H1 (cell line): ENCODE results near the gene KCNMA1. TPM values are rescaled to one million over a fixed set of nuclear protein-coding genes. Genes with fewer than 3 reads are reported as not detected.

Experiments
- CTCF ChIA-PET: fragments of 300-600 bp; sonication (Branson Sonifier 250); formaldehyde crosslinking; loops from one replicate; lab custom pipeline; 2021; ENCODE audit not compliant: partially characterized antibody; lab: Charles Lee
- POLR2A ChIA-PET: fragments of 300-600 bp; sonication (Branson Sonifier 250); formaldehyde crosslinking; loops from one replicate; lab custom pipeline; 2021; ENCODE audit warnings: inconsistent platforms; ENCODE audit not compliant: partially characterized antibody; lab: Charles Lee
- DNase-seq, 2 experiments: peaks; one replicate each; pipeline versions ENCODE4 v3.0.0 to v3.0.0-alpha.2; 2010 to 2022; ENCODE audit warnings: low spot score in 2 of 2, low read depth in 1 of 2, mixed read lengths in 1 of 2
- FAIRE-seq: peaks from 2 replicates; lab custom pipeline; 2011; peaks lifted over from hg19 to GRCh38; lab: Jason Lieb, UNC
- H2AFZ ChIP-seq: 2 replicates; pipeline ENCODE4 v1.8.1; 2012; ENCODE audit warnings: low read length, inconsistent platforms
- H2AK5ac ChIP-seq: 2 replicates; pipeline ENCODE4 v1.6.1; 2013; ENCODE audit warnings: low read depth, low read length
- H2BK120ac ChIP-seq: replicated peaks from 2 replicates; pipeline ENCODE3; 2013; ENCODE audit warnings: low read depth, low read length, inconsistent platforms
- H2BK12ac ChIP-seq: 2 replicates; pipeline ENCODE4 v1.6.1; 2013; ENCODE audit warnings: low read depth, low read length
- H2BK15ac ChIP-seq: 2 replicates; pipeline ENCODE4 v1.6.1; 2013; ENCODE audit warnings: low read length
- H2BK20ac ChIP-seq: 2 replicates; pipeline ENCODE4 v1.6.1; 2013; ENCODE audit warnings: low read length
- H2BK5ac ChIP-seq: 2 replicates; pipeline ENCODE4 v1.6.1; 2013; ENCODE audit warnings: low read depth, low read length
- H3K14ac ChIP-seq: 2 replicates; pipeline ENCODE4 v1.6.1; 2013; ENCODE audit warnings: inconsistent platforms; ENCODE audit not compliant: insufficient read length
- H3K18ac ChIP-seq: 2 replicates; pipeline ENCODE4 v1.6.1; 2013; ENCODE audit warnings: low read length; ENCODE audit errors: extremely low read depth
- H3K23ac ChIP-seq: 2 replicates; pipeline ENCODE4 v1.6.1; 2013; ENCODE audit warnings: inconsistent platforms; ENCODE audit not compliant: insufficient read length
- H3K23me2 ChIP-seq: 2 replicates; pipeline ENCODE4 v1.6.1; 2013; ENCODE audit warnings: low read depth, low read length
- H3K27ac ChIP-seq: 2 replicates; pipeline ENCODE4 v1.6.1; 2011; ENCODE audit warnings: low read depth, low read length, inconsistent platforms
- H3K27me3 ChIP-seq, 4 experiments: replicated peaks in 1 of 4; 1 replicate in 1 of 4; 2 replicates in 3 of 4; pipeline versions ENCODE4 v1.6.1 to v1.8.1; 2011 to 2013; ENCODE audit warnings: low read length in 3 of 4, mild to moderate bottlenecking in 3 of 4, inconsistent platforms in 2 of 4, mixed read lengths in 2 of 4, moderate library complexity in 1 of 4; ENCODE audit not compliant: control insufficient read depth in 3 of 4, insufficient read depth in 3 of 4; ENCODE audit errors: extremely low read depth in 1 of 4
- H3K36me3 ChIP-seq, 4 experiments: 2 replicates each; pipeline versions ENCODE4 v1.6.1 to v1.8.1; 2011 to 2013; ENCODE audit warnings: mild to moderate bottlenecking in 4 of 4, low read length in 3 of 4, moderate library complexity in 2 of 4, control low read depth in 1 of 4, inconsistent platforms in 1 of 4; ENCODE audit not compliant: insufficient read depth in 4 of 4, control insufficient read depth in 2 of 4
- H3K4ac ChIP-seq: replicated peaks from 2 replicates; pipeline ENCODE3; 2013; ENCODE audit warnings: low read length, low read depth, mixed read lengths, inconsistent platforms; ENCODE audit not compliant: insufficient read length
- H3K4me1 ChIP-seq, 4 experiments: replicated peaks in 1 of 4; 1 replicate in 1 of 4; 2 replicates in 3 of 4; pipeline versions ENCODE4 v1.6.1 to v1.8.1; 2011 to 2013; ENCODE audit warnings: low read length in 3 of 4, inconsistent platforms in 2 of 4, mixed read lengths in 1 of 4; ENCODE audit not compliant: insufficient read depth in 4 of 4, control insufficient read depth in 3 of 4
- H3K4me2 ChIP-seq, 2 experiments: 2 replicates each; pipeline versions ENCODE4 v1.6.1 to v1.8.1; 2011 to 2013; ENCODE audit warnings: low read depth in 2 of 2, low read length in 2 of 2, control low read depth in 1 of 2, inconsistent platforms in 1 of 2, mild to moderate bottlenecking in 1 of 2; ENCODE audit not compliant: insufficient read depth in 1 of 2
- H3K4me3 ChIP-seq, 4 experiments: fragments of 200-600, 300-600 bp in 1 of 4; sonication (generic), shearing (Covaris generic), sonication (Bioruptor Twin) in 1 of 4; 2 replicates each; pipeline versions ENCODE4 v1.5.1 to v1.8.1; 2011 to 2016; ENCODE audit warnings: low read length in 4 of 4, low read depth in 3 of 4, control low read depth in 2 of 4, inconsistent platforms in 2 of 4, mild to moderate bottlenecking in 2 of 4, mixed read lengths in 1 of 4, moderate library complexity in 1 of 4; ENCODE audit not compliant: insufficient read depth in 2 of 4; ENCODE audit errors: extremely low read depth in 1 of 4
- H3K56ac ChIP-seq: replicated peaks from 2 replicates; pipeline ENCODE3; 2013; ENCODE audit warnings: low read depth, mild to moderate bottlenecking, mixed read lengths, low read length, inconsistent platforms; ENCODE audit not compliant: insufficient read length
- H3K79me1 ChIP-seq: 2 replicates; pipeline ENCODE4 v1.6.1; 2013; ENCODE audit warnings: low read depth, low read length, control low read depth
- H3K79me2 ChIP-seq, 2 experiments: 2 replicates each; pipeline versions ENCODE4 v1.6.1 to v1.8.1; 2012 to 2013; ENCODE audit warnings: low read length in 2 of 2, mild to moderate bottlenecking in 2 of 2, inconsistent platforms in 1 of 2; ENCODE audit not compliant: insufficient read depth in 2 of 2, control insufficient read depth in 1 of 2
- H3K9ac ChIP-seq, 4 experiments: replicated peaks in 1 of 4; 1 replicate in 1 of 4; 2 replicates in 3 of 4; pipeline versions ENCODE4 v1.6.1 to v1.8.1; 2011 to 2013; ENCODE audit warnings: low read depth in 3 of 4, low read length in 3 of 4, control low read depth in 2 of 4, mild to moderate bottlenecking in 2 of 4, moderate library complexity in 2 of 4, inconsistent platforms in 1 of 4; ENCODE audit errors: extremely low read depth in 1 of 4
- H3K9me3 ChIP-seq, 2 experiments: 2 replicates each; pipeline versions ENCODE4 v1.6.1 to v1.8.1; 2012 to 2013; ENCODE audit warnings: mild to moderate bottlenecking in 2 of 2, moderate library complexity in 2 of 2, control low read depth in 1 of 2, inconsistent platforms in 1 of 2, low read depth in 1 of 2, low read length in 1 of 2, mixed read lengths in 1 of 2; ENCODE audit not compliant: insufficient read depth in 2 of 2
- H4K20me1 ChIP-seq, 2 experiments: replicated peaks in 1 of 2; 2 replicates each; pipeline versions ENCODE3 to v1.8.1; 2011 to 2013; ENCODE audit warnings: inconsistent platforms in 2 of 2, low read length in 2 of 2, mild to moderate bottlenecking in 1 of 2; ENCODE audit not compliant: insufficient read depth in 2 of 2, control insufficient read depth in 1 of 2
- H4K5ac ChIP-seq: 2 replicates; pipeline ENCODE4 v1.6.1; 2013; ENCODE audit warnings: low read length, low read depth, mixed read lengths, inconsistent platforms; ENCODE audit not compliant: insufficient read length
- H4K8ac ChIP-seq: 2 replicates; pipeline ENCODE4 v1.8.0; 2013; ENCODE audit warnings: mild to moderate bottlenecking, moderate library complexity, low read length, inconsistent platforms; ENCODE audit not compliant: insufficient read depth; ENCODE audit errors: extremely low read depth
- H4K91ac ChIP-seq: replicated peaks from 2 replicates; pipeline ENCODE3; 2013; ENCODE audit warnings: low read length, mixed read lengths, inconsistent platforms; ENCODE audit not compliant: insufficient read length
- EZH2 ChIP-seq: fragments of 200-600 bp; sonication (generic); IDR thresholded peaks from 2 replicates; pipeline ENCODE4 v1.7.1; 2012; ENCODE audit warnings: low read depth, mild to moderate bottlenecking, moderate library complexity, low read length, inconsistent platforms; ENCODE audit not compliant: severe bottlenecking
- GABPA ChIP-seq: IDR thresholded peaks from 2 replicates; pipeline ENCODE4 v1.6.1; 2011; ENCODE audit warnings: mild to moderate bottlenecking, low read length, moderate library complexity, borderline replicate concordance; ENCODE audit not compliant: insufficient read depth
- JUND ChIP-seq: IDR thresholded peaks from 2 replicates; pipeline ENCODE4 v1.6.1; 2011; ENCODE audit warnings: mild to moderate bottlenecking, improper control_type of control experiment, low read length
- KDM4A ChIP-seq: IDR thresholded peaks from one replicate; pipeline ENCODE4 v1.7.1; 2012; ENCODE audit warnings: low read depth, mild to moderate bottlenecking, moderate library complexity, low read length, inconsistent platforms; ENCODE audit not compliant: severe bottlenecking
- POLR2AphosphoS5 ChIP-seq: IDR thresholded peaks from 2 replicates; pipeline ENCODE4 v1.6.1; 2011; ENCODE audit warnings: low read depth, low read length
- RAD21 ChIP-seq, 2 experiments: IDR thresholded peaks in 1 of 2; conservative IDR thresholded peaks in 1 of 2; 2 replicates each; pipeline ENCODE4 v1.6.1; 2011; ENCODE audit warnings: low read depth in 2 of 2, low read length in 2 of 2, improper control_type of control experiment in 1 of 2, inconsistent platforms in 1 of 2, mild to moderate bottlenecking in 1 of 2, moderate library complexity in 1 of 2
- RBBP5 ChIP-seq: IDR thresholded peaks from 2 replicates; pipeline ENCODE4 v1.7.1; 2012; ENCODE audit warnings: low read depth, mild to moderate bottlenecking, inconsistent platforms, low read length, moderate library complexity, borderline replicate concordance
- RNF2 ChIP-seq: fragments of 200-900, 300-1000 bp; sonication (generic); IDR thresholded peaks from 2 replicates; pipeline ENCODE4 v1.7.1; 2016; ENCODE audit warnings: borderline replicate concordance, low read depth, mild to moderate bottlenecking, antibody characterized with exemption, low read length; ENCODE audit not compliant: poor library complexity, severe bottlenecking; ENCODE audit errors: missing control alignments
- SRF ChIP-seq: IDR thresholded peaks from 2 replicates; pipeline ENCODE4 v1.6.1; 2011; ENCODE audit warnings: mild to moderate bottlenecking, low read depth, low read length, moderate library complexity
- TCF12 ChIP-seq: IDR thresholded peaks from 2 replicates; pipeline ENCODE4 v1.6.1; 2011; ENCODE audit warnings: low read depth, mild to moderate bottlenecking, low read length
- WGBS, 2 experiments: shearing (Covaris generic) in 1 of 2; methylation state at CpG; one replicate each; pipeline versions ENCODE4 v1.1.6 to v1.1.7; 2013 to 2015; ENCODE audit warnings: low lambda C conversion rate in 2 of 2, mixed read lengths in 2 of 2, inconsistent platforms in 1 of 2, low coverage in 1 of 2, missing lambda C conversion rate in 1 of 2; ENCODE audit not compliant: insufficient replicate concordance in 2 of 2, insufficient coverage in 1 of 2, insufficient read length in 1 of 2; ENCODE audit errors: extremely low coverage in 1 of 2, missing lambda C conversion rate in 1 of 2; 5-methylcytosine and 5-hydroxymethylcytosine counted together
- polyA plus RNA-seq, 7 experiments: library from polyadenylated mRNA; depleted of rRNA in 3 of 7; stranded (reverse) in 5 of 7; unstranded in 2 of 7; fragments of >200 nt in 5 of 7; fragments of 200-250 nt in 2 of 7; gene quantifications; 1 replicate in 5 of 7; 2 replicates in 1 of 7; 4 replicates in 1 of 7; pipeline versions ENCODE4 v1.2.1 to v1.2.3, GENCODE V29; 2011 to 2013; ENCODE audit warnings: missing spikeins in 2 of 7, mixed read lengths in 2 of 7
- total RNA-seq: library from RNA; stranded (reverse); fragmentation: NEBNext Ultra II Directional; extraction: Animal tissue kit (Norgen Biotek cat#: 25700); gene quantifications from 2 replicates; pipeline ENCODE4 v1.2.1, GENCODE V29; 2021
- TF ChIP-seq, protein P1 (sequence below): IDR thresholded peaks from 2 replicates; pipeline ENCODE4 v1.6.1; 2011; ENCODE audit warnings: low read depth, mild to moderate bottlenecking, low read length; ENCODE audit not compliant: insufficient read depth

The KCNMA1 gene
- total and polyA plus RNA-seq, 2 of the 8 experiments (the other 6 are each of a cell fraction or from before 2014, with no cell fraction given), result 10.2 to 11.1 TPM

DNA sequence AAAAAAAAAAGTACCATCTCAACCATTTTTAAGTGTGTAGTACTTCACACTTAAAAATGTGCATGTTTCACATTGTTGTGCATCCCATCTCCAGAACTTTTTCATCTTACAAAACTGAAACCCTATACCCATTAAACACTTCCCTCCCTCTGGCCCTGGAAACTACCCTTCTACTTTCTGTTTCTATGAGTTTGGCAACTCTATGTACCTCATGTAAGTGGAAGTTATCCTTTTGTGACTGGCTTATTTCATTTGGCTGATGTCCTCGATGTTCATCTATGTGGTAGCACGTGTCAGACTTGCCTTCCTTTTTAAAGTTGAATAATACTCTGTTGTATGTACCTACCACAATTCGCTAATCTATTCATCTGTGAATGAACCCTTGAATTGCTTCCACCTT lies 12.2 kb downstream of the KCNMA1 start:
- no peak overlapping the region for H3K4ac ChIP-seq
- DNase-seq (no peak), FAIRE-seq (no peak)
- no peak overlapping the region for H2BK120ac ChIP-seq
- H2AK5ac ChIP-seq, result no peak overlapping the region
- ChIA-PET POLR2A (no interaction called here), CTCF (no interaction called here)
- H4K5ac ChIP-seq, result no peak overlapping the region
- H4K91ac ChIP-seq, result no peak overlapping the region
- TF ChIP-seq TCF12 (no peak), RBBP5 (no peak), EZH2 (no peak), JUND (no peak), KDM4A (no peak), RNF2 (no peak), POLR2AphosphoS5 (no peak), SRF (no peak), GABPA (no peak), RAD21 (IDR thresholded peaks at IDR 0.05 in 1 of 2, conservative IDR thresholded peaks at IDR 0.05 in 1 of 2; ENCODE audit: low read depth in 2 of 2, low read length in 2 of 2) (no peak)
- TF ChIP-seq, protein P1, sequence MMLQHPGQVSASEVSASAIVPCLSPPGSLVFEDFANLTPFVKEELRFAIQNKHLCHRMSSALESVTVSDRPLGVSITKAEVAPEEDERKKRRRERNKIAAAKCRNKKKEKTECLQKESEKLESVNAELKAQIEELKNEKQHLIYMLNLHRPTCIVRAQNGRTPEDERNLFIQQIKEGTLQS, result no peak
- no peaks in the 10 kb centered on the region; the same call in 1 of the 2 replicates for H3K79me1 ChIP-seq
- H2BK20ac ChIP-seq, result no peak overlapping the region
- no peak overlapping the region for H3K56ac ChIP-seq
- no peak overlapping the region for H3K27ac ChIP-seq
- H3K4me3 ChIP-seq, result no peak overlapping the region
- no peak overlapping the region for H3K23ac ChIP-seq
- H3K27me3 ChIP-seq, result no peaks in the 10 kb centered on the region
- no peaks in the 10 kb centered on the region for H3K23me2 ChIP-seq
- no peaks in the 10 kb centered on the region for H3K9me3 ChIP-seq
- no peak overlapping the region for H3K4me2 ChIP-seq
- no peaks in the 10 kb centered on the region for H3K79me2 ChIP-seq
- H3K14ac ChIP-seq, result no peak overlapping the region
- H2BK15ac ChIP-seq, result no peak overlapping the region
- H2BK12ac ChIP-seq, result no peak overlapping the region
- no peak overlapping the region for H3K18ac ChIP-seq
- no peak overlapping the region for H4K8ac ChIP-seq
- no peak overlapping the region for H2BK5ac ChIP-seq
- H3K4me1 ChIP-seq, result peaks cover 0 to 11% (median 3%) of the 10 kb centered on the region in 4 experiments; a peak in 4 of 7 replicates
- H4K20me1 ChIP-seq, result no peaks in the 10 kb centered on the region
- no peak overlapping the region for H2AFZ ChIP-seq
- H3K9ac ChIP-seq, result no peak overlapping the region
- WGBS, 2 experiments, result 90% methylated on average over 3 of the region's 3 CpGs; no CpG with 5 or more reads in 1 of the 2 experiments
- no peaks in the 10 kb centered on the region for H3K36me3 ChIP-seq
